HG03196 (cell line): Measurements from ENCODE around the gene AEBP1.

Experiments
- ATAC-seq: cut with Tn5 transposase; IDR thresholded peaks from one replicate; pipeline ENCODE4 v1.9.1; 2021; ENCODE audit not compliant: unreplicated experiment

The AEBP1 gene

GRCh38 chr7:44102846-44103565 lies 1.1 kb upstream of the AEBP1 start:
- no peak for ATAC-seq

- ATAC-seq: no peak
Measured at GRCh38 chr7:44103566-44103922, 601 bp upstream of the AEBP1 start.

- ATAC-seq: no peak
Measured at GRCh38 chr7:44104860-44105771, 971 bp downstream of the AEBP1 start.

- no peak for ATAC-seq
Measured at GRCh38 chr7:44105832-44106231, 1.7 kb downstream of the AEBP1 start.

DNA sequence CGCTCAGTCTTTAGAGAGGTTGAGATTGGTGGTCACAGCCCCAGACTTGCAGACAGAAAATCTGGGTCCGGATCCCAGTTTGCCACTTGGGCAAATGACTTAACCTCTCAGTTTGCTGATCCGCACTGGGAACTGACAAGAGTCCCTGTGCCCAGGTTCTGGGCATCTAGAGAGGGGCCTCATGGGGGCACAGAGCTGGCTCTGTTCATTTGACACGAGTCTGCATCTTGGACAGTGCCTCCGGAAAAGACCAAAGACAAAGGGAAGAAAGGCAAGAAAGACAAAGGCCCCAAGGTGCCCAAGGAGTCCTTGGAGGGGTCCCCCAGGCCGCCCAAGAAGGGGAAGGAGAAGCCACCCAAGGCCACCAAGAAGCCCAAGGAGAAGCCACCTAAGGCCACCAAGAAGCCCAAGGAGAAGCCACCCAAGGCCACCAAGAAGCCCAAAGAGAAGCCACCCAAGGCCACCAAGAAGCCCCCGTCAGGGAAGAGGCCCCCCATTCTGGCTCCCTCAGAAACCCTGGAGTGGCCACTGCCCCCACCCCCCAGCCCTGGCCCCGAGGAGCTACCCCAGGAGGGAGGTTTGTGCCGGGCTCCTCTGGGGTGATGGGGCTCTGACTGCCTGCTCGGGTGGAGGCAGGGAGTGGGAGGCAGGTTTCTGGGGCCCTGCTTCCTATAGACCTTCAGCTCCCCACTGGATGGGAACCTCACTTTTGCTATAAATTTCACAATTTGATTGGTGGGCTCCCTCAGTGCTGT lies 2.3 kb downstream of the AEBP1 start:
- no peak for ATAC-seq

- no peak for ATAC-seq
Measured at GRCh38 chr7:44107116-44107960, 3.2 kb downstream of the AEBP1 start.

- no peak for ATAC-seq
Measured at GRCh38 chr7:44107961-44108767, 4.0 kb downstream of the AEBP1 start.

DNA sequence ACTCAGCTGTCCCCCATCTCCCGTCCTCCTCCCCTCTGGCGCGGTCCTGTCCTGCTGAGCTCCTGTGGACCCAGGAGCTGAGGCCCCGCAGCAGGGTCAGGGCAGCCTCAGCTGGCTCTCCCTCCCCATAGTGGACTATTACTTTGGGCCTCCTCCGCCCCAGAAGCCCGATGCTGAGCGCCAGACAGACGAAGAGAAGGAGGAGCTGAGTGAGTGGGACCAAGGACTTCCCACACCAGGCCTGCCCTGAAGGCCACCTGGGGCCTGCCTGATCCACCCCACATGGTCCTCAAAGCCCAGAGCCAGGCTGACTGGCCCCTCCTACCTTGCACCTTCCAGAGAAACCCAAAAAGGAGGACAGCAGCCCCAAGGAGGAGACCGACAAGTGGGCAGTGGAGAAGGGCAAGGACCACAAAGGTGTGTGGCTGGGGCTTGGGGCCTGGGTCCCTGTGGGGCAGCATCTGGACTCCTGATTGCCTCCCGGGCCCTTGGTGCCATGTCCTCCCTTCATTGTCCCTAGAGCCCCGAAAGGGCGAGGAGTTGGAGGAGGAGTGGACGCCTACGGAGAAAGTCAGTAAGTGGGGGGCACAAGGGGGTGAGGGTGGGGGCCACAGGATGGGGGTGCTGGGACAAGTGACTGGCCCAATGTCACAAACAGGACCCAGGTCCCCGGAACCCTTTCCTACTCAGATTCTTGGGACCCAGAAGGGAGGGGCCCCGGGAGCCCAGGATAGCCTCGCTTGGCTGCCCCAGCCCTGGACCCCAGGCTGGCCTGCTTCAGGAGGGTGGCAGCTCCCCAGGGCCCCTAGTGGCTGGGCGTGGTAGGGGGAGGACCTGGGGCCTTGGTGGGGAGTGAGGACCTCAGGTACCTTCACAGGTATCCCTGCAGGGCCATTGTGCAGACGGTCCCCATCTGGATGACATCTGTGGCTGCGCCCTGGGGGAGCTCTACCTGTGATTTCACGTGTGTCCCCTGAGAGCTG lies 4.9 kb downstream of the AEBP1 start:
- ATAC-seq: no peak

- ATAC-seq: no peak
Measured at GRCh38 chr7:44109991-44110390, 5.8 kb downstream of the AEBP1 start.

- ATAC-seq: no peak
Measured at GRCh38 chr7:44110719-44111635, 6.8 kb downstream of the AEBP1 start.

GRCh38 chr7:44111761-44112160 lies 7.6 kb downstream of the AEBP1 start:
- ATAC-seq: no peak

DNA sequence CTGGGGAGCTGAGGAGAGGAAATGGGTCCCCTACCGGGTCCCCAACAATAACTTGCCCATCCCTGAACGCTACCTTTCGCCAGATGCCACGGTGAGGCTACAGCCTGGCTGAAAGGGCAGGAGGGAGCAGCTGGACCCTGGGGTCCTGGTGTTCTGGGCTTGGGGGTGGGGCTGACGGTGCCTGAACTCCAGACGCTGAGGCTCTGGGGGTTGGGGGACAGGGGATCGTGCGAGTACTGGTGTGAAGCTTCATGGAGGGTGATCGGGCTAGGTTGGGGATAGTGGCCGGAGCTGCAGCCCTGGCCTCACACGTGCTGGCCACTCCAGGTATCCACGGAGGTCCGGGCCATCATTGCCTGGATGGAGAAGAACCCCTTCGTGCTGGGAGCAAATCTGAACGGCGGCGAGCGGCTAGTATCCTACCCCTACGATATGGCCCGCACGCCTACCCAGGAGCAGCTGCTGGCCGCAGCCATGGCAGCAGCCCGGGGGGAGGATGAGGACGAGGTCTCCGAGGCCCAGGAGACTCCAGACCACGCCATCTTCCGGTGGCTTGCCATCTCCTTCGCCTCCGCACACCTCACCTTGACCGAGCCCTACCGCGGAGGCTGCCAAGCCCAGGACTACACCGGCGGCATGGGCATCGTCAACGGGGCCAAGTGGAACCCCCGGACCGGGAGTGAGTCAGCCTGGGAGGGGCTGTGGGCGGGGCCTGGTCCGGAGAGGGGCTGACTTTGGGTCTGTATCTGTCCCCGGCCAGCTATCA lies 8.3 kb downstream of the AEBP1 start:
- no peak for ATAC-seq

GRCh38 chr7:44112997-44113763 lies 9.0 kb downstream of the AEBP1 start:
- no peak for ATAC-seq

DNA sequence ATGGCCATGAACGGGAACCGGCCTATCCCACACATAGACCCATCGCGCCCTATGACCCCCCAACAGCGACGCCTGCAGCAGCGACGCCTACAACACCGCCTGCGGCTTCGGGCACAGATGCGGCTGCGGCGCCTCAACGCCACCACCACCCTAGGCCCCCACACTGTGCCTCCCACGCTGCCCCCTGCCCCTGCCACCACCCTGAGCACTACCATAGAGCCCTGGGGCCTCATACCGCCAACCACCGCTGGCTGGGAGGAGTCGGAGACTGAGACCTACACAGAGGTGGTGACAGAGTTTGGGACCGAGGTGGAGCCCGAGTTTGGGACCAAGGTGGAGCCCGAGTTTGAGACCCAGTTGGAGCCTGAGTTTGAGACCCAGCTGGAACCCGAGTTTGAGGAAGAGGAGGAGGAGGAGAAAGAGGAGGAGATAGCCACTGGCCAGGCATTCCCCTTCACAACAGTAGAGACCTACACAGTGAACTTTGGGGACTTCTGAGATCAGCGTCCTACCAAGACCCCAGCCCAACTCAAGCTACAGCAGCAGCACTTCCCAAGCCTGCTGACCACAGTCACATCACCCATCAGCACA lies 9.7 kb downstream of the AEBP1 start:
- ATAC-seq: no peak

DNA sequence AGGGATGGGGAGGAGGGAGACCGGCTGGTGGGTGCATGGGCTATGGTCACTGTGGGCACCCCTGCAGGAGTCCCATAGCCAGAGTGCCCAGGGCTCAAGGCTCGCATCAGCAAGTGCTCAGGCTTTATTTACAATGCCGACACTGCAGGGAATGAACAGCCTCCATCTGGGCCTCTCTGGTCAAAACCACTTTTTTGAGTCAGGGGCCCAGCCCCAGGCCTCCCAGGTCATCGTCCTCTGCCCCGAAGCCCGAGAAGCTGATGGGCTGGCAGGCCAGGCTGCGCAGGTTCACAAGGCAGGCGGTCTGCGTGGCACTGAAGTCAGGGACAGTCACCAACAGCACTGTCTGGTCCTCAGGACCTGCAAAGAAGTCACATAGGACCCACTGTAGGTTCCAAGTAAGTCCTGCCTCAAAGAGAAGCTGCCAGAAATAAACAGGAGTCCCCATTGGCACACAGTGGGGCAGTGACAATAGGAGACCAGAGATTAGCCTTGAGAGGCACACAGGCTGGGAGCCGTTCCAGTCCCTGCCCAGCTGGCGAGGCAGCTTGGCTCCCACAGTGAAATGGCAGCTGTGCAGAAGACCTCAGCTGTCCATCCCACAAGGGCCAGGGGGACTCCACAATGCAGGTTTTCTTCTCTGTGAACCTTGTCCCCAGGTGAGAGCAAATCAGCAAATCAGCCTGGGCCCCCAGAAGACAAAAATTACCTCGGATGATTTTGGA lies 10.6 kb downstream of the AEBP1 start:
- ATAC-seq: no peak
